PC-3 (cell line): Measurements from ENCODE around the gene COL15A1. TPM values are rescaled to one million over a fixed set of nuclear protein-coding genes. Genes with fewer than 3 reads are reported as not detected.

Experiments used
- ATAC-seq: fragments of 200-7000 bp; cut with Tn5 transposase; 2 replicates; pipeline ENCODE4 v1.9.1; 2020; ENCODE audit warnings: mild to moderate bottlenecking, moderate library complexity
- BruUV-seq: library from RNA; stranded (reverse); fragments of 400-500 nt; replicated peaks from 2 replicates; lab custom pipeline; 2021; lab: Mats Ljungman, UMichigan
- CTCF ChIA-PET: fragments of 300-600 bp; sonication (Branson Sonifier 250); formaldehyde crosslinking; loops from one replicate; lab custom pipeline; 2022; ENCODE audit warnings: antibody characterized with exemption; lab: Charles Lee
- POLR2A ChIA-PET: fragments of 300-600 bp; sonication (Branson Sonifier 250); formaldehyde crosslinking; loops from one replicate; lab custom pipeline; 2022; ENCODE audit warnings: antibody characterized with exemption; ENCODE audit not compliant: unreplicated experiment; lab: Charles Lee
- DNase-seq: peaks from one replicate; pipeline ENCODE4 v3.0.0-alpha.2; 2015
- H2AFZ ChIP-seq: fragments of 300-600 bp; sonication (generic); 2 replicates; pipeline ENCODE4 v1.6.0; 2016; ENCODE audit warnings: antibody characterized with exemption, low read length
- H3F3A ChIP-seq: fragments of 300-600 bp; sonication (generic); one replicate; pipeline ENCODE4 v1.6.0; 2017; ENCODE audit warnings: antibody characterized with exemption, low read length, control low read depth, mild to moderate bottlenecking; ENCODE audit not compliant: unreplicated experiment
- H3K27ac ChIP-seq: fragments of 300-600 bp; sonication (generic); 2 replicates; pipeline ENCODE4 v1.5.1; 2016; ENCODE audit warnings: mild to moderate bottlenecking, low read length
- H3K27me3 ChIP-seq: fragments of 300-600 bp; sonication (generic); 2 replicates; pipeline ENCODE4 v1.6.1; 2016; ENCODE audit warnings: low read length, mixed read lengths
- H3K36me3 ChIP-seq: fragments of 300-600 bp; sonication (generic); 2 replicates; pipeline ENCODE4 v1.6.1; 2016; ENCODE audit warnings: low read depth, mixed run types, low read length, mixed read lengths
- H3K4me1 ChIP-seq: fragments of 300-600 bp; sonication (generic); 2 replicates; pipeline ENCODE4 v1.5.1; 2016; ENCODE audit warnings: low read length; ENCODE audit not compliant: insufficient read depth
- H3K4me2 ChIP-seq: fragments of 300-600 bp; sonication (generic); 2 replicates; pipeline ENCODE4 v1.6.0; 2016; ENCODE audit warnings: low read length
- H3K4me3 ChIP-seq: fragments of 300-600 bp; sonication (generic); 2 replicates; pipeline ENCODE4 v1.5.1; 2016; ENCODE audit warnings: mild to moderate bottlenecking, low read length, mixed read lengths
- H3K79me2 ChIP-seq: fragments of 300-600 bp; sonication (generic); 2 replicates; pipeline ENCODE4 v1.6.1; 2017; ENCODE audit warnings: low read length, mixed read lengths
- H3K9ac ChIP-seq: fragments of 300-600 bp; sonication (generic); 2 replicates; pipeline ENCODE4 v1.6.0; 2016; ENCODE audit warnings: mild to moderate bottlenecking, low read length
- H3K9me2 ChIP-seq: fragments of 300-600 bp; sonication (generic); replicated peaks from 2 replicates; pipeline ENCODE4 v1.6.1; 2016; ENCODE audit warnings: mixed run types, low read length, mixed read lengths
- H3K9me3 ChIP-seq: fragments of 300-600 bp; sonication (generic); 2 replicates; pipeline ENCODE4 v1.6.1; 2016; ENCODE audit warnings: low read length, mixed read lengths
- H4K20me1 ChIP-seq: fragments of 300-600 bp; sonication (generic); 2 replicates; pipeline ENCODE4 v1.6.1; 2016; ENCODE audit warnings: low read length, mixed read lengths
- CTCF ChIP-seq: fragments of 300-600 bp; sonication (generic); conservative IDR thresholded peaks from 2 replicates; pipeline ENCODE4 v1.5.1; 2017; ENCODE audit warnings: antibody characterized with exemption, low read depth, mild to moderate bottlenecking, low read length
- EZH2 ChIP-seq: fragments of 300-600 bp; sonication (generic); IDR thresholded peaks from one replicate; pipeline ENCODE4 v1.6.1; 2017; ENCODE audit warnings: antibody characterized with exemption, mild to moderate bottlenecking, low read length; ENCODE audit not compliant: unreplicated experiment
- EZH2phosphoT487 ChIP-seq: fragments of 300-600 bp; sonication (generic); IDR thresholded peaks from 2 replicates; pipeline ENCODE4 v1.6.1; 2018; ENCODE audit warnings: mild to moderate bottlenecking, antibody characterized with exemption, low read length, borderline replicate concordance
- intact Hi-C: fragments of 100-400 bp; cut with micrococcal nuclease; formaldehyde crosslinking; loops from 2 replicates; pipeline ENCODE4 v1.9.0; 2023
- total RNA-seq: library from RNA; depleted of rRNA; stranded (reverse); fragments of >200 nt; gene quantifications from 2 replicates; pipeline ENCODE4 v1.2.3, GENCODE V29; 2014

COL15A1 gene
- total RNA-seq, 1 experiment from 2014 or later: 0.04 TPM

GRCh38 chr9:98978231-98978681 is 34.5 kb downstream of the COL15A1 start:
- Histone ChIP-seq H3K4me1 (0 out of 2 replicates have a peak, but pooled peaks cover 3% of the 10 kb centered on the region), H3K4me2 (no peak overlapping the region), H3K79me2 (no peaks in the 10 kb centered on the region), H3K9ac (no peak overlapping the region), H3F3A (no peaks in the 10 kb centered on the region), H3K9me2 (no peaks in the 10 kb centered on the region), H3K27me3 (no peaks in the 10 kb centered on the region), H2AFZ (no peak overlapping the region), H4K20me1 (no peaks in the 10 kb centered on the region), H3K36me3 (no peaks in the 10 kb centered on the region), H3K27ac (no peak overlapping the region), H3K4me3 (no peak overlapping the region), H3K9me3 (no peaks in the 10 kb centered on the region)
- no peak for DNase-seq
- no TSS peak for BruUV-seq
- TF ChIP-seq CTCF (no peak), EZH2 (no peak), EZH2phosphoT487 (no peak)
- POLR2A ChIA-PET: no interaction called here
- intact Hi-C loops: no loop called here
- ATAC-seq: no peak
- CTCF ChIA-PET: no interaction called here

- ATAC-seq: no peak
Measured at GRCh38 chr9:98980291-98980690, 36.6 kb downstream of the COL15A1 start.

More at GRCh38 chr9:98980291-98980690, 36.6 kb downstream of the COL15A1 start:
- Histone ChIP-seq H3K27ac (no peak overlapping the region), H3K9me2 (no peaks in the 10 kb centered on the region), H3K9ac (no peak overlapping the region), H3F3A (no peaks in the 10 kb centered on the region), H3K4me1 (0 out of 2 replicates have a peak, but pooled peaks cover under 1% of the 10 kb centered on the region), H3K9me3 (no peaks in the 10 kb centered on the region), H2AFZ (no peak overlapping the region), H3K79me2 (no peaks in the 10 kb centered on the region), H3K27me3 (no peaks in the 10 kb centered on the region), H3K36me3 (no peaks in the 10 kb centered on the region), H4K20me1 (no peaks in the 10 kb centered on the region), H3K4me3 (no peak overlapping the region), H3K4me2 (no peak overlapping the region)
- no peak for DNase-seq
- ChIA-PET POLR2A (no interaction called here), CTCF (no interaction called here)
- intact Hi-C loops: no loop called here
- TF ChIP-seq EZH2 (no peak), EZH2phosphoT487 (no peak), CTCF (no peak)
- no TSS peak for BruUV-seq
